NCI-H2196 treated with DMSO at 0.1 percent for 48 hours (cell line): ENCODE data around the gene ASAP2.

Experiments
- DNase-seq: peaks from one replicate; lab custom pipeline; 2025; ENCODE audit not compliant: unreplicated experiment; lab: John Stamatoyannopoulos, UW

Gene ASAP2

DNA sequence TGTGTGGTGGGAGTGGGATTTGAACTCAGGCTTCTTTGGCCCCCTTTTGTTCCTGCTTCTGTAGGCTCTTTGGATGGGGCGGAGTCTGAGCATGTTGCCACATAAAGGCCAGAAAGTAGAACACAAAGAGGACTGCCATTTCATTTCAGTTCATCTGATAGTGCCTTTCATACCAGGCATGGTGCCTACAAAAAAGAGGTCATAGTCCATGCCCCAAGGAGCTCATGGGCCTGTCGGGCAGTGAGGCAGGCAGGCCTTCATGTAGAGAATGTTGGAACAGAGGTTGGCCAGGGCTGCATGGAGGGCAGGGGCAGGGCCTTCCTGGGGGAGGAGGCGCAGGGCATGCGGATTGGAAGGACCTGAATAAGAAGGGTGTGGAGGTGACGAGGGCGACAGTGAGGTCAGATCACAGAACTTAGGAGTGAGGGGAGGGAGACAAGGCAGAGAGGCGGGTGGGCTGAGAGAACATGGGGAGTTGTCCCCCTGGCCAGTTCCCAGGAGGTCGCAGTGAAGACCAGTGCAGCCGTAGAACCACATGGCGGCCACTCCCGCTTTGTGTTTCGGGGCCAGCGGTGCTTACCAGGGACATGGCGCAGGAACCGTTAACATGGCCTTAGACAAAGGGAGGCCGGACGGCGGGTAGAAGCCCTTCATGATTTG is 167.6 kb downstream of the ASAP2 start:
- no peak for DNase-seq

DNA sequence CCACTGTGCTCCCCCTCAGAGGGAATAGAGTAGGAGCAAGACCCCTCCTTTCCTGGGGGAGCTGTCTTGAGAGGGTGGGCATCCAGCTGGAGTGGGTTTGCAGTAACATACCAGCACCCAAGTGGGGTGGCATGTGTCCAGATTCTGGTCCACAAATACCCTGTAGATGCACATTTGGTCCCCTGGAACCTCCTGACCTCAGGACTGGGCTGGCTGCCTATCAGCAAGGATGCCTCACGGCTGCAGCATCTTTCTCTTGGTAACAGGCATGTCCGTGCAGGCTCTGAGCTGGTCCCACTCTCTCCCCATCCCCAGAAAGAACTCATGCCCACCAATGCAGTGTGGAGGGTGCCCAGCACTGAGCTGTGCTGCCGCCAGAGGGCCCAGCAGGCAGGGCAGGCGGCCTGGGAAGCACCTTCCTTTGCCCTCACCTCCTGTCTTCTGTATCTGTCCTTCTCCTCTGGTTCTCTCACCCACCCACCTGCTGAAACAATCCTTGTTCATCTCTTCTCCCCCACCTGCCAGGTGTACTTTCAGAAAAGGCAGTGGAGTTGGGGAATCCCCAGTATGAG is 169.3 kb downstream of the ASAP2 start:
- no peak for DNase-seq

DNA sequence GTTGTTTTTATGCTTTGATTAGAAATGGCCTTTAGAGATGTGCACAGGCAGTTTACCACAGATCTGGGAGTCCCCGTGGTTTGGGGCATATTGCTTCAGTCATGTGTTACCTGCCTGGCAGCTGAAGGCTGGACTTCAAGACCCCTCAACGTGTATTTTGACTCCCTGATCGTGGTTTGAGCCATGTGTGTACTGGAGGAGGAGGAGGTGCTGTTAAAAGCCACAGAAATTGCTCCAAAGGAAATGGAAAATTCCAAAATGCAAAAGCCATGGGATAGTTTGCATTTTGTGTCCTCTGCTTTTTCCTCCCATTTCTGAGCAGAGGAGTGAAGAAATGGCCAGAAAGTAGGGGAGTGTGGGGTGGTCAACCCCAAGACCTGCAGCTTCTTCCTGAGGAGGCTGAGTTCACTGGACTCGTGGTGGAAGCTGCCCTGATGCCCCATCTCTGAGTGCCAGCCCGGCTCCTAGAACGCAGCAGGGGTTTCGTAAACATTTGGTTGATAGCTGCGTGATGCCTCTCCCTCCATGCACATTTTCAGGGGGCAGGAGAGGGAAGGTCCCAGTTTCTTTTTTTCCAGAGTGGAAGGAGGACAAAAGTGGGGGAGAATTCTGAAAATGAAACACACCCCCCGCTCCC is 171.0 kb downstream of the ASAP2 start:
- DNase-seq = no peak

DNA sequence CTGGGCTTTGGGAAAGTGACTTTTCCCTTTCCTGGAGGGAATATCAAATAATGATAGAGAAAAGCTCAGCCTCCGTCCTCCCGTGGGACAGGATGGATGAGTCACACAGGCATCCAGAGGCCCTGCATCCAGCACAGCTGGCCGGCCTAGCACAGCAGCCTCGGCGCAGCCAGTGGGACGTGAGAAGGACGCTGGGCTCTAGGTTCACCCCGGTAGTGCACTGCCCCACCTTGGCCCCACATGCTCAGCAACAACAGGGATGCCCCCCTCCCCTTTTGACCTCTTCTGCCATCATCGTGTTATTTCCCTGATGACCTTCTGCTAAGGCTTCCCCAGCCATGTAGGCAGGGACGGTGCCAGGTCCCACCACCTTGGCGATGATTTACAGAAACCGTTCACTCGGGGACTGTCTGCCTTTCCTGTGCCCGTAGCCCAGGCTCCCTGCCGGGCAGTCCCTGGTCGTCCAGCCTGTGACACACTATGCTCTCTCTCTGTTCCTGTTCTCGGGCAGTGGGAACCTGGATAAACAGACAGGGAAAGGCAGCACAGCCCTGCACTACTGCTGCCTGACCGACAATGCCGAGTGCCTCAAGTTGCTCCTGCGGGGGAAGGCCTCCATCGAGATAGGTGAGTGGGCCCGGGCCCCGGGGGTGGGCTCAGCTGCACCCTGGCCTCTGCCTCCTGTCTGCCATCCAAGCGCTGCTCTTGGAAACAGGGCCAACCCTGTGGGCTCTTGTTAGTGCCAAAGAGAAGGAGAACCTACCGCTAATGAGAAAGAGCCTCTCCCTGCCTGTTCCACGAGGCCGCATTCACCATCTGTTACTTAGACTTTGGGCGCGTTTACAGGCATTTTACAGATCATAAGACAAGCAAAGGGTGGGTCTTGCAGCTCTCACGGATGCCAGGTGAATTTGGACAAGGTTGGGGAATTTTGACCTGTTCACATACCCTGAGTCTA is 172.1 kb downstream of the ASAP2 start:
- no peak for DNase-seq

DNA sequence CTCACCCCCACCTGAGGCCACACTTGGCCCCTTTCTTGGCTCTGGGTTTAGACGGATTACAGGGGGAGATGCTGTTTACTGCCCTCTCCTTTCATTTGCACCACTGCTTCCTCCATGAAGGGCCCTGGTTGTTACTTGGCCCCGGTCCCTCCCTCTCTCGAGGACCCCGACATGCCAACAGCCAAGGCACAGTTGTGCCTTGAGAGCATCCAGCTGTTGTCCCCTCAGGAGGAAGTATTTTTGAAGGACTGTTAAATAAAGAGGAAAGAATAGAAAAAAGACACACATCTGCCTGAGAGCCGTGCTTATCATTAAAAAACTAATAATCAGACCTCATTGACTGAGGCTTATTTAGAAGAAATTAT is 172.8 kb downstream of the ASAP2 start:
- no peak for DNase-seq

DNA sequence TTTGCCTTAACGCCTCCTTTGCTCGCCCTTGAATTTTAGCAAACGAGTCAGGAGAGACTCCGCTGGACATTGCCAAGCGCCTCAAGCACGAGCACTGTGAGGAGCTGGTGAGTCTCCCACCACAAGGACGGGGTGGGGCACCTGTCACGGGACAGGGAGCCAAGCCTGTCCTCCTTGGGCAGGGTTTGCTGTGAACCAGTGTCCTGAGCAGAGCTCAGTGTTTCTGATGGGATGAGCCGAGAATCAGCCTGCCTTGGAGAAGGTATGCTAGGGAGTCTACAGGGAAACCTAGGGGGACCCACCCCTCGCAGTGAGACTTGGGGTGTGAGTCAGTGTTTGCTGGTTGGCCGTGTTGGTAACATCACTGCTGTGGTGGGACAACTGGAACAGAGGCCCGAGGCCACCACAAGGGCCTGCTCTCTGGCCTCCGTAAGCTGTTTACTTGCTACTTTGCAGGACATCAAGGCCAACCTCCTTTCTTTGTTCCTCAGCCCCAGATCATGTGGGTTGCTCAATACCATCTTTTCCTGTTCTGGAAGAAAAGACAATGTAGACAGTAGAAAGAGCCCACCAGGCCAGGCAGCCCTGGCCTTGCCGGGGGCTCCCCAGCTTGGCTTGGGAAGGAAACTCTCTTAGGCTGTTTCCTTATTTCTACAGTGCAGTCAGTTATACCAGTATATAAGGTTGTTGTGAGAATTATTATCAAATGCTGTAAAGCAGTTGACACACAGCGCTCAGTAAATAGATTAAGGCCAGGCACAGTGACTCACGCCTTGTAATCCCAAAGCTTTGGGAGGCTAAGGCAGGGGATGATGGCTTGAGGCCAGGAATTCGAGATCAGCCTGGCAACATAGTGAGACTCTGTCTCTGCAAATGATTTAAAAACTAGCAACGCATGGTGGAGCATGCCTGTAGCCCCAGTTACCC is 174.4 kb downstream of the ASAP2 start:
- no peak for DNase-seq

DNA sequence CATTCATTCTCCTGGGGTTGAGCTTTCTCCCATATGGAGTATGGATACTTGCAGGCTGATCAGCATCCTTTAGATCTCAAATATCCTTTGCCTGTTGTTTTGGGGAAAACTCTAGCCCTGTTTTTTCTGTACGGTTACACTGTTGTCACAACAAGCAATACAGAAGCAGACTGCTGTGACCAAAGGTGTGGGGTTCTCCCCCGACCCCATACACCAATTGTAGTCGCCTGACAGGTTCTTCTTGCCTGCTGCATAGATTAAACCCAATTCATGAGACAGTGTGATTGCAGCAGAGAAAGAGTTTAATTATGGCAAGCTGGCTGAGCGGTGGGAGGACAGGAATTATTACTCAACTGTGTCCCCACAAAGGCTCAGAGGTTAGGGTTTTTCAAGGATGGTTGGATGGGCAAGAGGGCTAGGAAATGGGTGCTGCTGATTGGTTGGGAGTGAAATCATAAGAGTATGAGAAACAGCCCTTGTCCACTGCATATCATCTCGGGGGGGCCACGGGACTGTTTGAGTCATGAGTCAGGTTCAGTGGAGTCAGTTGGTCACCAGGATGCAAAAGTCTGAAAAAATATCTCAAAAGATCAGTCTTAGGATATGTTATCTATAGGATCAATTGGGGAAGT is 176.1 kb downstream of the ASAP2 start:
- DNase-seq = no peak

DNA sequence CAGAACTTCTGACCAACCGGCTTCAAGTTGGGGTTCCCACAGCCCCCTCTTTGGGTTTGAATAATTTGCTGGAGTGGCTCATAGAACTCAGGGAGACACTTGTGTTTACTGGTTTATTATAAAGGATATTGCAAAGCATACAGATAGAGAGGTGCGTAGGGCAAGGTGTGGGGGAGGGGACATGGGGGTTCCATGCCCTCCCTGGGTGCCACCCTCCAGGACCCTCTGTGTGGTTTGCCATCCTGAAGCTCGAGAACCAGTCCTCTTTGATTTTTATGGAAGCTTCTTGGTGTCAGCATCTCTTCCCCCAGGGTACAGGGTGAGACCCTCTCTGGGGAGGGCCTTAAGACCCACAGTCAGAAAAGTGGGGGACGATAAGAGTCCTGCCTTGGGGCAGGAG is 177.9 kb downstream of the ASAP2 start:
- no peak for DNase-seq

DNA sequence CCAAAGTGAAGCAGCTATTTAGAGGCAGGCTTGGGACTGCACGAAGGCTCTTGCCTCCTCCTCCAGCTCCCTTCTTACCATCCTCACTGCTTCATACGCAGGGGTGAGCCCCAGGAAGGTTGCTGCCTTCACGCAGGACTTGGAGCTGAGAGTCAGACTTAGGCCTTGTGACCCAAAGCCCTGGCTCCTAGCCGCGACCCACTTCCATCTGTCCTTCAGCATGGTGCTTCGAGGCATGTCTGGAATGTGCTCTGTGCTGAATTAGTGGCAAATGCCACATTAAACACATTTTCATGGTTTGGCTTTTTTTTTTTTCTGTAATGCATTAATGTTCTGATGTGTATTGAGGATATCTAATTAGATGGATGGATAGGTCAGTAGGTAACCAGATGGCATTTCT is 179.2 kb downstream of the ASAP2 start:
- no peak for DNase-seq

DNA sequence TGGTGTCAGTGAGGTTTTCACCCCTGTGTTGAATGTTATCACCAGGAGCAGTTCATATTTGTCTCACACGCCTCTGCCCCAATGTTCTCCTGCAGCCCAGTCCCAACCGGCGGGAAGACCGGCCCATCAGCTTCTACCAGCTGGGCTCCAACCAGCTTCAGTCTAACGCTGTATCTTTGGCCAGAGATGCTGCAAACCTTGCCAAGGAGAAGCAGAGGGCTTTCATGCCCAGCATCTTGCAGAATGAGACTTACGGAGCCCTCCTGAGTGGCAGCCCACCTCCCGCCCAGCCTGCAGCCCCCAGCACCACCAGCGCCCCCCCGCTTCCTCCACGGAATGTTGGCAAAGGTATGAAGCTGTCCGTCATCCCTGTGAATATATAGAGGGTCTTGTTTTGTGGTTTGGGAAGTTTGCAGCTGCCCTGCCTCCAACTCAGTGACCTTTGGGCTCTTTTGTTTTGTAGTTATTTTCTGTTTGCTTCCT is 181.6 kb downstream of the ASAP2 start:
- DNase-seq = no peak

DNA sequence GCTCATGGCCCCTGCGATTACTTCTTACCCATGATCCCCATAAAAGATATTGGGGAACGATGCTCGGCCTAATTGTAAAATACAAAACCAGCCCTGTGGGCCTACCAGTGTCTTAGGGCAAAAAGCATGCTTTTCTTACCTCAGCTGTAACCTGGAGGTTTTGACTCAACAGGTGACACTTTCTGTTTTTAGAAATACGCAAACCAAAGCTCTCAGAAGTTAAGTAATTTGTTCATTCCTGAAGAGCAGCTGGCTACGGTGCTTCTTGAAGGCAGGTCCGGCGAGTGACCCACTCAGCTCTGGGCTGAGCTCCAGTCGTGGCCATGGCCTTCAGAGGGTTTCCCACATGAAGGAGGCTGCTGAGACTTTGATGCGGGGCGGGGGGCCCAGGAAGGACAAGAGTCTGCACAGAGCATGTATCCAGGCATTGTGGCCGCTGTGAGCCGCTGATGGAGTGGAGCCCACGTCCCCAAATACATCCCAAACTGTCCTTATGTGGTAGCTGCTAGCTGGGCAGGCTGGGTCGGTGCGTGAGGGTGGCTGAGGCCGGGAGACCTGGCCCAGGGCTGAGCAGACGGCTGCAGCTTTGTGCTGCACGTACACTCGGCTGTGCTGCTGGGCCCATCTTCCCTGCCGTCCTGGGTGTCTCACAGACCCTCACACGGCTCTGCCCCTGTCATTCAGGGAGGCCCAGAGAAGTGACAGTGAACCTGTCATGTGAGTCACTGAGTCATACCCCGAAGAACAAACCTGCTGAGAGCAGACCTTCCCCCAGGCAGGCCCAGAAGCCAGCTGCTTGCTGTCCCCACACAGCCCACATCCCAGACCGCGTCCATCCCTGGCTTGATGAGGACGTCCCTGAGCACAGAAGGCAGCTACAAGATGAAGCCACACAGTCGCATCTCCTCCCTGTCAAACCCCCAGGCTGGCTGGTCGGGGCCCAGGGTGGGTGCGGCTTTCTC is 182.6 kb downstream of the ASAP2 start:
- no peak for DNase-seq

DNA sequence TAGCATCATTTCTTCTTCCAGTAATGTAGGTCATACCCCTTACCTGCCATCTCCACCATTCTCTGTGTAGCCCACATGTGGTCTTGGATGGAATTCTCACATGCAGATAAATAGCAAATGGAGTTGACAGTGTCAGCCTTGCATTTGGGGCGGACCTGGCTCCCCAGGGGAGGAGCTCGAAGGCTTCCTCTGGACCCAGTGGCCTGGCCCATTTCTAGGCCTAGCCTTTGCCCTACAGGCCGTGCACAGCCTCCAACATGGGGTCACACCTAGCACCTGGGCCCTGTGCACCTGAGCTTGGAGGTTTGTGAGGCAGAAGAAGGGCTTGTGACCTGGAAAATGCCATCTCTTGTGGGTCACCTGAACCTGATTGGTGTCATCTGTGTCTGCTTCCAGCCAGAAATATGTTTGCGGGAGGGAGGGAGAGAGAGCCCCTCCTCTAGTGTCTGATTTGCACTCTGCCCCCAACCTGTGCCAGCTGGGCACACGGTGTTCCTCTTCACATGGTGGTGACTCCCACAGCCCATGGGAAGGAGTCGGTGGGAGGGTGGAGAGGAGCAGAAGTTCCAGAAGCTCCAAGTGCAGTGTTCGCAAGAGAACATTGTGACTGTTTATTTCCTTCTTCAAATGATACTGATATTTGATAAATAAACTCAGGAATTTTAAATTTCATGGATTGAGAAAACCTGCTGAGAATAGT is 183.7 kb downstream of the ASAP2 start:
- DNase-seq = no peak

DNA sequence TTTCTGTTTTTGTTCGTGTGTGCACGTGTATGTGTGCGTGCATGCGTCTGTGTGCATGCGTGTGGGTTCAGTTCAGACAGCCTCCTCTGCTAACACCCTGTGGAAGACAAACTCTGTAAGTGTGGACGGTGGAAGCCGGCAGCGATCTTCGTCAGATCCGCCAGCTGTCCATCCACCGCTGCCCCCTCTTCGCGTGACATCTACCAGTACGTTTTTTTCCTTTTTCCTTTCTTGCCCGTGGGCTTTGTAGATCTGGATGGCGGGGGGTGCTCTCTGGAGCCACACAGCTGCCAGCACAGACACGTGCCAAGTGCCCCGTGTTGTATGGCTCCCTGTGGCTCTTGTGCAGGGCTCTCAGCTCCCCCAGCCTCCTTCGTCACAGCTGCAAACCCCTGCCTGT is 184.4 kb downstream of the ASAP2 start:
- no peak for DNase-seq

DNA sequence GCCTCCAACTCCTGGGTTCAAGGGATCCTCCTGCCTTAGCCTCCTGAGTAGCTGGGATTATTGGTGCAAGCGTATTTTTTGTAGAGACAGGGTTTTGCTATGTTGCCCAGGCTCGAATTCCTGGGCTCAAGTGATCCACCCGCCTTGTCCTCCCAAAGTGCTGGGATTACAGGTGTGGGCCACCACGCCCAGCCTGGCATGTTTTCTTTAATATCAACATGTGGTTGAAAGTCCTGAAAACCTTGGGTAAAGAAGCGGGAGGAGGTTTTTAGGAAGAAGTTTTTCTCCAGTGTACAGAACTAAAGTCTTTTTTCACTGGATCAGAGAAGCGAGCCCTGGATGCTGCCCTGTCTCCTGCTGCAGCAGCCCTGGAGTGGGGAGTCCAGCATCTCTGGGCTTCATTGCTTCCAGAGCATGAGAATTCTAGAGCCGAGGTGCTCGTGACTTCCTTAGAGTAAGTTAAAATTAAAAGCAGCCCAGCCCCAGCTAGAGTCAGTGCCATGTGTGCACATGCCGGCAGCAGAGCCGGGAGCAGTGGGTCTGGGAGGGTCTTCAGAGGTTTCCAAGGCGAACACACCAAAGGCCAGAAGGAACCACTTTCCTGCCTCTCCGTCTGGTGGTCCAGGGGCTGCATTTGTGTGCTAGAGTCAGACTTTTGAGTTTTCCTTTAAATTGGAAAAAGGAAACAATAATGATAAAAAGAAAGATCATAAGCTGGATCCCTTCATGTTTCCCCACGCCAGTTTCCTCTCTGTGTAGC is 185.5 kb downstream of the ASAP2 start:
- DNase-seq = no peak

DNA sequence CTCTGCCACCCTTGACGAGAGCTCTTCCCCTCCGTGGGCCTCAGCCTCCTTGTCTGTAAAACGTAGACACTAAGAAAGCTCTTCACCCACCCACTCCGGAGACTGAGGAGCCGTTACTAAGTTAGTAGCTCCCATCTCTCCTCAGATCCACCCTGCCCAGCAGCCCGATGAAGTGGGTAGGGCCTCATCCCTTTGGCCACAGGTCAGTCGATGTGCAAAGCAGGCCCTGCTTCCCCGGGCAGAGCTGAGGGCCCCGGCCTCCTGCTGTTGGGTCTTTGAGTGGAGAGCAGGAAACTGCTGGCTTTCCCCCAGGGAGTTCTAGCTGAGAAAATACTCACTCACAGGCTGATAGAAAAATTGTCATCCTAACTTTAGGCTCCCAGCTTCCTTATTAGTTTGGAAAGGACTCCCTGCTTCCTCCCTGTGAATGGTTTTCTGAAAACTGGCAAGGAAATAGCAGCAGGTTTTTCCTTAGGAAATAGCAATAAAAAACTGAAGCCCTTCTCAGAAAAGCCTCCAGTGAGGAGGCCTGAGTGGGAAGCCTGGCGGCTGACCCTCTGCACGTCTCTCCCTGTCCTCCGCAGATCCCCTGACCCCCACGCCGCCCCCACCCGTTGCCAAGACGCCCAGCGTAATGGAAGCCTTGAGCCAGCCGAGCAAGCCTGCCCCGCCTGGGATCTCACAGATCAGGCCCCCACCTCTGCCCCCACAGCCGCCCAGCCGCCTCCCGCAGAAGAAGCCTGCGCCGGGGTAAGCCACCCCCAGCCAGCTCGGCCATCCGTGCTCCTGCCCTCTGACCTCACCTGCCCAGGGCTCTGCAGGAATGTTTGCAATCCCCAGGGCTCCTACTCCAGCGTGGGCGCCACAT is 186.5 kb downstream of the ASAP2 start:
- DNase-seq = no peak

DNA sequence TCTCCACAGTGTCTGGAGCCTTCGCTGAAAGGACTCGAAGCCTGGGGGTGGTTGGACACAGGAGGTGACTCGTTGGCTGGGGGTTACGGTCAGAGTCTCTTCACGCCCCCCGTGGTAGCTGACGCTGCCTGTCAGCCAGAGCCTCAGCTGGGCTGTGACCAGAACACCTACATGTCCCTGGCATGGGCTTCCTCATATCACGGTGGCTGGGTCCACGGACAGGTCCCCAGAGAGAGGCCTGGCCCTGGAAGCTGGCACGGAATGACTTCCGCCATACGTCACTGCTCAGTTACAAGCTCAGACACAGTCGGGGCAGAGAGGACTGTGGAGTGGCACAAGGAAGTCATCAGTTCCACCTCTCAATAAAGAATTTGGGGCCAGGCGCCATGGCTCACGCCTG is 188.2 kb downstream of the ASAP2 start:
- no peak for DNase-seq

DNA sequence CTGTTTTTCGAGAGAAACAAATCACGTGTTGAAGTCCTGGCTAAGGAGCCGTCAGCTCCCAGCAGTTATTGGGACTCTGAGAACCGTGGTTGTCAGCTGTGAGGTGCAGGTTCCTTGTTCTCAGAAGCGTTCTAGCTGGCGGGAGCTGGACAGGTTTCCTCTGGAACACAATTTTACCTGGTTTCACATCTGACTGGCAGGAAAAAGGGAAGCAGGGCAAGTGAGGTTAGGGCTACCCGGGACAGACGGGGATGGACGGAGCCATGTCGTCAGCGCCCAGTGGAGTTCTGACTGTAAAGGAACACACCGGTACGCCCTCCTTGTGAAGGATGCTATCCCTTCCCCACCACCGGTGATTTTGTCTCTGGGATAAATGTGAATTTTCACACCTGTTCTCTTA is 190.6 kb downstream of the ASAP2 start:
- no peak for DNase-seq
